Transverse colon (tissue), 4 donors: ENCODE data around the gene PBX1. TPM values are rescaled to one million over a fixed set of nuclear protein-coding genes. Genes with fewer than 3 reads are reported as not detected.

Source experiments
- DNase-seq: peaks from one replicate; pipeline ENCODE4 v3.0.0-alpha.2; 2019
- H3K27ac ChIP-seq, 4 donors: fragments of 200-600 bp; sonication (generic); 2 replicates each; pipeline ENCODE4 v1.5.1; 2016 to 2018; ENCODE audit warnings: inconsistent platforms in 4 of 4
- H3K27me3 ChIP-seq: fragments of 200-600 bp; sonication (generic); 2 replicates; pipeline ENCODE4 v1.5.1; 2017; ENCODE audit warnings: inconsistent platforms
- H3K36me3 ChIP-seq, 4 donors: fragments of 200-600 bp; sonication (generic); 2 replicates each; pipeline ENCODE4 v1.5.1; 2017 to 2019; ENCODE audit warnings: inconsistent platforms in 4 of 4
- H3K4me1 ChIP-seq, 4 donors: fragments of 200-600 bp; sonication (generic); 2 replicates each; pipeline ENCODE4 v1.5.1; 2017 to 2020; ENCODE audit warnings: inconsistent platforms in 4 of 4
- H3K4me3 ChIP-seq, 4 donors: fragments of 200-600 bp; sonication (generic); 1 replicate in 1 of 4; 2 replicates in 3 of 4; pipeline versions ENCODE4 v1.5.1 to v1.6.1; 2017 to 2019; ENCODE audit warnings: inconsistent platforms in 4 of 4
- H3K9me3 ChIP-seq, 2 donors: fragments of 200-600 bp; sonication (generic); 2 replicates each; pipeline ENCODE4 v1.5.1; 2017 to 2019; ENCODE audit warnings: inconsistent platforms in 2 of 2
- EP300 ChIP-seq: sonication (generic); formaldehyde crosslinking; IDR thresholded peaks from one replicate; pipeline ENCODE4 v1.6.1; 2017; ENCODE audit warnings: antibody characterized with exemption, low read depth
- POLR2A ChIP-seq: fragments of 450-650 bp; IDR thresholded peaks from one replicate; pipeline ENCODE4 v1.6.1; 2016; ENCODE audit warnings: antibody characterized with exemption, mild to moderate bottlenecking, moderate library complexity
- POLR2AphosphoS5 ChIP-seq, 3 donors: sonication (generic); formaldehyde crosslinking; IDR thresholded peaks; one replicate each; pipeline ENCODE4 v1.6.1; 2016; ENCODE audit warnings: antibody characterized with exemption in 3 of 3
- WGBS, 2 donors: methylation state at CpG; one replicate each; pipeline ENCODE4 v1.1.5; 2018; ENCODE audit warnings: low coverage in 1 of 2; 5-methylcytosine and 5-hydroxymethylcytosine counted together
- in situ Hi-C, 4 donors: fragments of 200-750 bp; cut with MboI; loops; one replicate each; pipeline versions ENCODE4 v1.15.0 to v1.15.1; 2017; ENCODE audit warnings: low sequenced_read_pairs in 3 of 4, low pct_ligation_motif_present in 1 of 4, low pct_unique_long_range_greater_than_20kb in 1 of 4
- intact Hi-C: fragments of 100-400 bp; cut with DNase I; formaldehyde crosslinking; loops from one replicate; pipeline ENCODE4 v1.15.1; 2023; ENCODE audit warnings: low total_unique reads
- total RNA-seq, 4 donors: library from RNA; depleted of rRNA; stranded (reverse); fragments of >200 nt; gene quantifications; one replicate each; pipeline ENCODE4 v1.1.0, GENCODE V29; 2016
- TF ChIP-seq, protein P1 (sequence below), 5 experiments: fragments of 200-600 bp in 3 of 5; fragments of 450-650 bp in 2 of 5; sonication (generic) in 3 of 5; IDR thresholded peaks; 1 replicate in 2 of 5; 2 replicates in 3 of 5; pipeline ENCODE4 v1.5.1; 2016 to 2017; ENCODE audit warnings: antibody characterized with exemption in 5 of 5, inconsistent platforms in 3 of 5, mild to moderate bottlenecking in 2 of 5, moderate library complexity in 1 of 5

Gene PBX1
- total RNA-seq, 4 donors from 2014 or later: 46.8 to 77.2 (median 50.7) TPM

DNA sequence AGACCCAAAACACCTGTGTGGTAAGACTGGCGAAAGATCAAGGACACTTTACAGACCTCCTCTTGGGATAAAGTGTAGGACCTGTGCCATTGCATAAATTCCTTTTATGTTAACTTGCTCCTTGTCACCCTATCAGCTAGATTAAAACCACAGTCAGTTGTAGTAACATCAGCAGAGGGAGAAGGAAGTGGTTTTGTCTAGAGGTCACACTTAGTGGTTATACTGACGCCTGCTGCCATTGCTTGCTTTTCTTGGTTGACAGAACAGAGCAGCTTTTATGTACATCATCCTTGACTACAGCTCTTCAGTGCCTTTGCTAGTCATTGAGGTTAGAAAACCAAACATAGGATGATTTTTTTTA is 101.4 kb downstream of the PBX1 start:
- no peaks in the 10 kb centered on the region for H3K27me3 ChIP-seq
- H3K4me1 ChIP-seq: peaks cover 21 to 45% (median 26%) of the 10 kb centered on the region in 4 donors
- 17% methylated on average over 1 to 2 of the region's 2 CpGs for WGBS, 2 donors
- no peak overlapping the region for H3K4me3 ChIP-seq
- TF ChIP-seq POLR2AphosphoS5 (IDR thresholded peaks at IDR 0.05): no peak
- TF ChIP-seq EP300: no peak
- TF ChIP-seq POLR2A: no peak
- TF ChIP-seq, protein P1, sequence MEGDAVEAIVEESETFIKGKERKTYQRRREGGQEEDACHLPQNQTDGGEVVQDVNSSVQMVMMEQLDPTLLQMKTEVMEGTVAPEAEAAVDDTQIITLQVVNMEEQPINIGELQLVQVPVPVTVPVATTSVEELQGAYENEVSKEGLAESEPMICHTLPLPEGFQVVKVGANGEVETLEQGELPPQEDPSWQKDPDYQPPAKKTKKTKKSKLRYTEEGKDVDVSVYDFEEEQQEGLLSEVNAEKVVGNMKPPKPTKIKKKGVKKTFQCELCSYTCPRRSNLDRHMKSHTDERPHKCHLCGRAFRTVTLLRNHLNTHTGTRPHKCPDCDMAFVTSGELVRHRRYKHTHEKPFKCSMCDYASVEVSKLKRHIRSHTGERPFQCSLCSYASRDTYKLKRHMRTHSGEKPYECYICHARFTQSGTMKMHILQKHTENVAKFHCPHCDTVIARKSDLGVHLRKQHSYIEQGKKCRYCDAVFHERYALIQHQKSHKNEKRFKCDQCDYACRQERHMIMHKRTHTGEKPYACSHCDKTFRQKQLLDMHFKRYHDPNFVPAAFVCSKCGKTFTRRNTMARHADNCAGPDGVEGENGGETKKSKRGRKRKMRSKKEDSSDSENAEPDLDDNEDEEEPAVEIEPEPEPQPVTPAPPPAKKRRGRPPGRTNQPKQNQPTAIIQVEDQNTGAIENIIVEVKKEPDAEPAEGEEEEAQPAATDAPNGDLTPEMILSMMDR (IDR thresholded peaks at IDR 0.05): no peak
- no peaks in the 10 kb centered on the region for H3K9me3 ChIP-seq
- H3K36me3 ChIP-seq: no peaks in the 10 kb centered on the region
- intact Hi-C loops: no loop called here
- no peak for DNase-seq
- peak overlapping the region; percentile 77 to 84 (median 82) for H3K27ac ChIP-seq
- in situ Hi-C loops: no loop called here

DNA sequence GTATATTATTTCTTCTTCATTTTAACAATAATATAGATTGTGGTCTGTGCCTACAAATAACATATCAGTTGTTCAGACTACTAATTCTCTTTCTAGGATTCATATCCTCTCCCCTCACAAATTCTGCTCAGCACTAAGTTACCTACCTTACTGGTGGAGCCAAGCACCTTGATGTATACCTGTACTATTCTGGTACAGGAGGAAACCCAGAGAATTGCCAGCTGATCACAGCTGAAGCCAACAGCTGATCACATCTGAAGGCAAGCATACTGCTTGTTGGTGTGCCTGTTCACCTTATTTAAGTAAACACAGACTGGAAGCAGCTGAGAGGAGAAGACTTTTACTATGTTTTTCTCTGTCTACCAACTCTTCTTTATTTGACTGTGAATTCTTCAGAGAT is 101.8 kb downstream of the PBX1 start:
- Histone ChIP-seq H3K27ac (peak overlapping the region; percentile 77 to 84 (median 82)), H3K27me3 (no peaks in the 10 kb centered on the region), H3K36me3 (no peaks in the 10 kb centered on the region), H3K4me3 (no peak overlapping the region), H3K9me3 (no peaks in the 10 kb centered on the region), H3K4me1 (peaks cover 21 to 45% (median 26%) of the 10 kb centered on the region in 4 donors)
- no peak for DNase-seq
- TF ChIP-seq POLR2A (no peak), EP300 (no peak), POLR2AphosphoS5 (IDR thresholded peaks at IDR 0.05) (no peak)
- TF ChIP-seq, protein P1 (IDR thresholded peaks at IDR 0.05): no peak
- in situ Hi-C loops: no loop called here
- intact Hi-C loops: no loop called here

GRCh38 chr1:164662462-164662861 is 103.5 kb downstream of the PBX1 start:
- WGBS, 2 donors: 80 to 90% methylated on average over 2 to 5 of the region's 5 CpGs
- intact Hi-C loops (no loop called here), in situ Hi-C loops (no loop called here)
- no peaks in the 10 kb centered on the region for H3K27me3 ChIP-seq
- no peaks in the 10 kb centered on the region for H3K9me3 ChIP-seq
- no peak overlapping the region for H3K27ac ChIP-seq
- H3K4me3 ChIP-seq: no peak overlapping the region
- DNase-seq: no peak
- no peak for TF ChIP-seq POLR2AphosphoS5 (IDR thresholded peaks at IDR 0.05)
- TF ChIP-seq POLR2A: no peak
- TF ChIP-seq EP300: no peak
- TF ChIP-seq, protein P1 (IDR thresholded peaks at IDR 0.05): no peak
- no peaks in the 10 kb centered on the region for H3K36me3 ChIP-seq
- H3K4me1 ChIP-seq: peaks cover 21 to 54% (median 26%) of the 10 kb centered on the region in 4 donors

- H3K4me1 ChIP-seq: peaks cover 21 to 54% (median 26%) of the 10 kb centered on the region in 4 donors
- TF ChIP-seq, protein P1 (IDR thresholded peaks at IDR 0.05): no peak
- TF ChIP-seq POLR2A (no peak), EP300 (no peak), POLR2AphosphoS5 (IDR thresholded peaks at IDR 0.05) (no peak)
- H3K27me3 ChIP-seq: no peaks in the 10 kb centered on the region
- intact Hi-C loops (no loop called here), in situ Hi-C loops (no loop called here)
- no peak overlapping the region for H3K27ac ChIP-seq
- no peak for DNase-seq
- WGBS, 2 donors: 93% methylated on average over 1 of the region's 1 CpG; no CpG with 5 or more reads in 1 of the 2 donors
- no peak overlapping the region for H3K4me3 ChIP-seq
- H3K36me3 ChIP-seq: no peaks in the 10 kb centered on the region
- no peaks in the 10 kb centered on the region for H3K9me3 ChIP-seq
Measured at GRCh38 chr1:164662955-164663354, 104.0 kb downstream of the PBX1 start.
